ENCODE measurements around the gene BIRC2. TPM values are rescaled to one million over a fixed set of nuclear protein-coding genes. Genes with fewer than 3 reads are reported as not detected.
A peak's percentile ranks its signal among the peaks of the same experiment; 100 is the strongest.

BIRC2 gene
- polyA plus RNA-seq, 1 donor: 39.9 TPM

DNA sequence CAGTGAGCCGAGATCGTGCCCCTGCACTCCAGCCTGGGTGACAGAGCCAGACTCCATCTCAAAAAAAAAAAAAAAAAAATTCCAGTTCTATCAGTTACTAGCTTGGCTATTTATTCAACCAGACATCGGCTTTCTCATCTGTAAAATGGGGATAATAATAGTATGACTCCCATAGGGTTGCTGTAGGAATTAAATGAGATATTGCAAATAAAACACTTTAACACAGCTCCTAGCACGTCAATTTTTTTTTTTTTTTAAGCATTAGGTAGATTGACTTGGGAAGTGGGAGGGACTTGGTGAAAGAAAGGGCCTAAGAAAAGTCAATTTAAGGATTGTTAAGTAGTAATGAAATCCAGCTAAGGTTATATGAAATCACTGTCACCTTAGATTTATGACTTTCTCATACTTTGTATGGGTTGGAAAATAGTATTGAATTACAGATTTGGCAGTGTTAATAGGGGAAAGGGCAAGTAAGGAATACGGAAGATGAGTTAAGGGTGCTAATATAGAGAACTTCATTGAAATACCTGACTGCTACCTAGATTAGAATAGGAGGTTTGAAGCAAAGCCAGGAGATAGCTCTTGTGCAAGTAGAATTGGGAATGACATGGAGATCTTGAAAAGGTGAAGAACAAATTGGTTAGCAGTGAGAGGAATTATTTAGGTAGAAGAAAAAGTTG is 28.8 kb downstream of the BIRC2 start:
- no peak for DNase-seq

- no peak for DNase-seq
Observed at GRCh38 chr11:102377891-102378290, 30.9 kb downstream of the BIRC2 start.

DNA sequence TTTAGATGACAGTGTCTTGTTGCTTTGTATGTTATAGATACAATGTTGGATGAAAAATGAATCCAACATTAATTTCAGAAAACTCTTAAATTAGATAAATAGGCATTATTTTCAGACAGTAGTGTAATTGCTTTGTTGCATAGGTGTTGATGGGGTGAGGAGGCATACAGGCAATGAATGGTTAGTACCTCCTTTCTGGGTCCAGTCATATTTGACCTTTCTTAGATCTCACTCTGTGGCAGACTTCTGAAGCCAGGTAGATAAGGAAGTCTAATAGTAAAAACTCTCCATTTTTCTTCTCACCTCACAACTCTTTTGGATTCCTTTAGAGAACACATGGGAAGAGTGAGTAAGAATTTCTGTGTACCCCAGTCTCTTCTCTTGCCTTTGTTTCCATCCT is 31.8 kb downstream of the BIRC2 start:
- no peak for DNase-seq

DNA sequence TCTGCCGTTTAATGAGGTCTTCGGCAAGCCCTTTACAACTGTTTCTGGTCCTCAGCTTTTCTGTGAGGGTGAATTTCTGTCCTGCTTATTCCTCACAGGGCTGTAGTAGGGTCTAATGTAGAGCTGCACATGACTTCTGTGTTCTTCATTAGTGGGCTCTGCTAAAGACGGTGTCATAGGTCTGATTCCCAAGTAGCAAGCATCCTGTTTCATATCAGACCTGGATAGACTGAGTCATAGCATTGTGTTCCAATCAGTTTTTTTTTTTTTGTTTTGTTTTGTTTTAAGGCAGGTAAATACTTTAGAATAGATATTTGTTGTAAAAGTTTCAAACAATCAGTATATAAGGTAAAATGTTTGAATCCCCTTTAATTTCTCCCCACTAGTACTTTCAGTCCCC is 35.4 kb downstream of the BIRC2 start:
- no peak for DNase-seq

DNA sequence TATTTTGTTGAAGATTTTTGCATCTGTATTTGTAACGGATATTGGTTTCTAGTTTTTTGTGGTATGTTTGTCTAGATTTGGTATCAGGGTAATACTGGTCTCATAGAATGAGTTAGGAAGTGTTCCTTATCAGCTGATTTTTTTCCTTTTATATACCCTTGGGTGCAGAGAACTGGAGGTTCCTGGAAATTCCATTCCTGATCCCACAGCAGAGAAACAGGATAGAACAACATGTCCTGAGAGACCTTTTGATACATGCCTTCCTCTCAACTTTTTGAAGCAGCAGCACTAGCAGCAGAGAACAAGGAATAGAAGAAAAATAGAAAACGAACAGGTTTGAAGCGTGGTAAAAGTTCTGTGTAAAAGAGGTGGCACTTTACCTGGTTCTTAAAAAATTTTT is 36.8 kb downstream of the BIRC2 start:
- DNase-seq: no peak

GRCh38 chr11:102384419-102385079 is 37.5 kb downstream of the BIRC2 start:
- DNase-seq: no peak

DNA sequence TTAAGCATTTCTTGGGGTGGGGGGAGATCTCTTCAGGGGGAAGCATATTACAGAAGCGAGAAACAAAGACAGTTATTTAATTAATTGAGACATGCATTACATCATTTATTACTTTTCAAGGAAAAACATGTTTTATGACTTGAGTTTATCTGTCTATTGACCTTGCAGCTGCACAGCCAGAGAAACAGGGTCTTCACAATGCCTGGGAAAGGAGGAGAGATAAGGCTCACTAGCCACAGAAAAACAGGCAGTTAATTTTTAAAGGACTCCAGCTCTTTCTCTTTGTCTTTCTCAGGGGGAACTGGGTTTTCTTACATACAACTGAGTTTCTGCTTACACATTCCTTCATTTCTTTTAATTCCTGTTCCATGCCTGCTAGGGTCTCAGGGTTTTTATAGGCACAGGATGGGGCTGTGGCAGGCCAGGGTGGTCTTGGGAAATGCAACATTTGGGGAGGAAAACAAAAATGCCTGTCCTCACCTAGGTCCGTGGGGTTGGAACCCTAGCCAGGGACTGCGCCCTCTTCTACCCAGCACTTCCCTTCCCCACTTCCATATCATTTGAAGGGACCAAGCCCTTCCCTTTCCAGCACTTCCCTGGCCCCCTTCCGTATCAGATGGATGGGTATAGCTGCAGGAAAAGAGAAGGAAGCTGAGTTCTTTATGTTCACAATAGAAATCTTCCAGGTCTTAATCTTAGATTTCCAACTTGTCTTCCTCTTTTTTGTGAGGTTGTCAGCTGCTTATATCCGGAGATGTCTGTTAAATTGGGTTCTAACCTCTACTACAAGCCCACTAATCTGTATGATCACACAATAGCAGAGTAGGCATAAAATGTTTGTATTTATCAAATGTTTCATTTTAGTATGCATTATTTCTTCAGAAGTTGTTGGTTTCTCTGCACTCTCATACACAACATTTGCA is 38.3 kb downstream of the BIRC2 start:
- DNase-seq: no peak

DNA sequence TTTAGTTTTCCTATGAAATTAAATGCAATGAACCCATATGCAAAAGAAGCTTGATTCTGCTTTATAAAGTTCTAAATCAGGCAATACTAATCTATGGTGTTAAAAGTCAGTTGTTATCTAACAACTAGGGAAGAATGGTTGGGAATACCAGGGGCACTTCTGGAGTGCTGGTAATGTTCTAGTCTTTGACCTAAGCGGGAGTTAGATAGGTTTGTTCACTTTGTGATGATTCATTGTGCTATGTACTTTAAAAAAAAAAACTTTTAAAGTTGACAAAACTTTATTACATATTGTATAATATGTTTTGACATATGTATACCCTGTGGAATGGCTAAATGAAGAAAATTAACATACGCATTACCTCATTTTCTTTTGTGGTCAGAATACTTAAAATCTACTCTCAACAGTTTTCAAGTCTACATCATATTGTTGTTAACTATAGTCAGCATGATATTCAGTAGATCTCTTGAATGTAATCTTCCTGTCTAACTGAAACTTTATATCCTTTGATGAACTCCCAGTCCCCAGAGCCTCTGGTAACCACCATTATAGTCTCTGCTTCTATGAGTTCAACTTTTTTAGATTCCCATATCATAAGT is 39.2 kb downstream of the BIRC2 start:
- DNase-seq: no peak

- DNase-seq: no peak
Observed at GRCh38 chr11:102387043-102387781, 40.2 kb downstream of the BIRC2 start.

GRCh38 chr11:102389253-102389652 is 42.2 kb downstream of the BIRC2 start:
- DNase-seq: no peak

DNA sequence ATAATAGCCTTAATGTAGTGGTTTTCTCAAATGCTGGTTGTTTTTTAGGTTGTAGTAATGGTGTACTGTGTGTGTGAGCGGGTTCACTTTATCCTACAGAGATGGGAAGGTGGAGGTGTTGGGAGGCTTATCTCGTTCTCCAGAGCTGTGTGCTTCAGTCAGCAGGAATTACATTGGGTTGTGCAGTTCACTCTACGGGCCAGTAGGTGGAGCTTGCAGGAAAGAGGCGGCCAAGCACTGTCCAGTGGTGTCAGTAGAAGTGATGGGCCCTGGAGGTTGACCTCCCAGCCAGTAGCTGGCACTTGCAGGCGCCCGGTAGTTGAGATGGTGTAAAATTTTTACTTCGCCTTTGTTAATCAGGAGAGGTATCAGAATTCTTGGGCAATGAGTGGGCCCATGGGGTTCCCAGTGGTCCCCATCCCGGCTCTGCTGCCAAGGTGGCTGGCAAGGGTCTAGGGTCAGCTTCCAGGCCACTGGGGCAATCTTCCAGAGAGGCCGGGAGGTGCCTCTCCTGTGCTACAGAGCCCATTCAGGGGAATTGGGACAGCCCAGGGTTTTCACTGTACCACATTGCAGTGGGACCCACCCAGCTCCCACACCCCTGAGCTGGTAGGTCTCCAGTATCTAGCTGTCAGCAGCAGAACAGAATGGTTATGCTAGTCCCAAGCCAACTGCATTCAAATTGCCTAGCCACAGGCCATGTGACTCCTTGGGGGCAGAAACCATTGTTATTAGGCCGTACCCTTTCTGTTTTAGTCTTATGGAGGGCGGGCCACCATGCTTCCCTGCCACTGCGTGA is 43.9 kb downstream of the BIRC2 start:
- DNase-seq: peak; percentile 20

GRCh38 chr11:102391549-102392237 is 44.7 kb downstream of the BIRC2 start:
- no peak for DNase-seq

DNA sequence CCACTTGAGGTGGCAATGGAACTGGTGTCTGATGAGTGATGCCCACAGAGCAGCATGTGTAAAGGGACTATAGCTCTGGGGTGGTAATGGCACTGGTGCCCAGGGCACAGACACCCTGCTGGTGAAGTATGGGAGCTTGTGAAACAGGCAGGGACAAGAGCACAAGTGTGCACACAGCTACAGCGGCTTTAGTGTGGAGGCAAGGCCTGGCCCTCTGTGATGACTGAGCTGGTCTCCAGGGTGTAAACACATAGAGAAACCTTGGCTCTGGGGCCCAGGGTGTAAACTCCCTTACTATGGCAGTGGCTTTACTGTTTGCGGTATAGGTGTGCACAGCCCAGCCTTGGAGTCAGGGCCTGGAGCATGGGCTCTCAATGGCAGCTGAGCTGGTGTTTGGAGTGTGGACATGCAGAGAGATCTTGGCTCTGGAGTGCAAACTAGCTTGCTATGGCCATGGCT is 46.3 kb downstream of the BIRC2 start:
- DNase-seq: no peak

- no peak for DNase-seq
Observed at GRCh38 chr11:102395720-102396393, 48.8 kb downstream of the BIRC2 start.

GRCh38 chr11:102396708-102397563 is 49.9 kb downstream of the BIRC2 start:
- no peak for DNase-seq

DNA sequence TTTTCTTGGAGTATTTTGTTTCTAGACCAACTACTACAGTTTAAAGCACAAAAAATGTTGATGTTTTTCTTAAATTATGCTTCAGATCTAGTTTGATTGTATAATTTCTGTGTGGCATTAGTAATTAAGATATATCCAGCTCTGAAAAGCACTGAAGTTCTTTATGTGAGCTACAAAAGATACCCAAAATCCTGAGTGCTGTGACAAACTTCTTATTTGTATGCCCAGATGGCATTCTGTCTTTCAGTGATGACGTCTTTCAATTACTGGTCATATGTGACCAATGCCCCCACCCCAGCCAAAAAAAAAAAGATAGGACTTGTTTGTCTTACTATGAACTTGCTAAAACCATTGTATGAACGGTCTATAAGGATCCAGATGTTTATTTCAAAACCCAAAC is 51.3 kb downstream of the BIRC2 start:
- no peak for DNase-seq

GRCh38 chr11:102399189-102399588 is 52.2 kb downstream of the BIRC2 start:
- DNase-seq: no peak

GRCh38 chr11:102400603-102401002 is 53.6 kb downstream of the BIRC2 start:
- no peak for DNase-seq

GRCh38 chr11:102401905-102402304 is 54.9 kb downstream of the BIRC2 start:
- no peak for DNase-seq

Data from hindlimb muscle (tissue), 1 donor.